Panc1 (cell line): ENCODE measurements around the gene GSG1L. TPM values are rescaled to one million over a fixed set of nuclear protein-coding genes. Genes with fewer than 3 reads are reported as not detected.

Experiments used
- ATAC-seq: fragments of 200-7000 bp; cut with Tn5 transposase; 2 replicates; pipeline ENCODE4 v1.9.1; 2020; ENCODE audit warnings: mild to moderate bottlenecking, moderate library complexity
- BruUV-seq: library from RNA; stranded (reverse); fragments of 400-500 nt; replicated peaks from 2 replicates; lab custom pipeline; 2021; lab: Mats Ljungman, UMichigan
- CTCF ChIA-PET: fragments of 300-600 bp; sonication (Branson Sonifier 250); formaldehyde crosslinking; loops from one replicate; lab custom pipeline; 2022; ENCODE audit warnings: antibody characterized with exemption; lab: Charles Lee
- POLR2A ChIA-PET: fragments of 300-600 bp; sonication (Branson Sonifier 250); formaldehyde crosslinking; loops from one replicate; lab custom pipeline; 2022; ENCODE audit warnings: antibody characterized with exemption; lab: Charles Lee
- DNase-seq: peaks from one replicate; pipeline ENCODE4 v3.0.0-alpha.2; 2010; ENCODE audit warnings: low read depth, low spot score
- H3K27ac ChIP-seq: 2 replicates; pipeline ENCODE4 v1.5.1; 2011; ENCODE audit warnings: mild to moderate bottlenecking, low read length, inconsistent platforms
- H3K27me3 ChIP-seq: fragments of 200-500 bp; sonication (Bioruptor generic); 2 replicates; pipeline ENCODE4 v1.6.0; 2014; ENCODE audit warnings: low read length, inconsistent platforms; ENCODE audit not compliant: control insufficient read depth, insufficient read depth
- H3K36me3 ChIP-seq: fragments of 200-500 bp; sonication (Bioruptor generic); 2 replicates; pipeline ENCODE4 v1.5.1; 2014; ENCODE audit warnings: inconsistent platforms, mild to moderate bottlenecking, low read length, moderate library complexity; ENCODE audit not compliant: control insufficient read depth, insufficient read depth
- H3K4me1 ChIP-seq: 2 replicates; pipeline ENCODE4 v1.5.1; 2011; ENCODE audit warnings: inconsistent platforms, mild to moderate bottlenecking, low read length, moderate library complexity; ENCODE audit not compliant: control insufficient read depth, insufficient read depth
- H3K4me3 ChIP-seq, 2 experiments: 2 replicates each; pipeline ENCODE4 v1.5.1; 2011 to 2012; ENCODE audit warnings: low read depth in 2 of 2, low read length in 2 of 2, mild to moderate bottlenecking in 2 of 2, inconsistent platforms in 1 of 2, moderate library complexity in 1 of 2
- H3K9me3 ChIP-seq: fragments of 200-500 bp; sonication (Bioruptor generic); 2 replicates; pipeline ENCODE4 v1.5.1; 2014; ENCODE audit warnings: low read depth, mild to moderate bottlenecking, inconsistent platforms, low read length, moderate library complexity; ENCODE audit not compliant: control insufficient read depth, insufficient read depth
- POLR2AphosphoS5 ChIP-seq: IDR thresholded peaks from 2 replicates; pipeline ENCODE4 v1.6.1; 2012; ENCODE audit warnings: mild to moderate bottlenecking, low read depth, low read length, moderate library complexity
- SIN3A ChIP-seq: IDR thresholded peaks from 2 replicates; pipeline ENCODE4 v1.6.1; 2012; ENCODE audit warnings: low read depth, mild to moderate bottlenecking, low read length, moderate library complexity, borderline replicate concordance; ENCODE audit not compliant: insufficient read depth
- TCF7L2 ChIP-seq: IDR thresholded peaks from 2 replicates; pipeline ENCODE4 v1.6.1; 2011; ENCODE audit warnings: mild to moderate bottlenecking, low read depth, low read length, inconsistent platforms
- in situ Hi-C: cut with HindIII; loops from 2 replicates; pipeline ENCODE4 v1.10.0; 2016; ENCODE audit warnings: low sequenced_read_pairs, low pct_unique_long_range_greater_than_20kb
- intact Hi-C: fragments of 100-400 bp; cut with micrococcal nuclease; formaldehyde crosslinking; loops from one replicate; pipeline ENCODE4 v1.10.0; 2022; ENCODE audit not compliant: unreplicated experiment
- total RNA-seq: library from RNA; stranded (reverse); gene quantifications from one replicate; pipeline ENCODE4 v1.2.1, GENCODE V29; 2021; ENCODE audit not compliant: unreplicated experiment
- TF ChIP-seq, protein P1 (sequence below): fragments of 450-650 bp; IDR thresholded peaks from 2 replicates; pipeline ENCODE4 v1.5.1; 2017; ENCODE audit warnings: mild to moderate bottlenecking
- TF ChIP-seq, protein P2 (sequence below), 2 experiments: IDR thresholded peaks; 2 replicates each; pipeline ENCODE4 v1.6.1; 2011 to 2012; ENCODE audit warnings: low read depth in 2 of 2, control low read depth in 1 of 2, low read length in 1 of 2, mild to moderate bottlenecking in 1 of 2, moderate library complexity in 1 of 2; ENCODE audit not compliant: insufficient read depth in 1 of 2

The GSG1L gene
- total RNA-seq, 1 experiment from 2014 or later: 0.08 TPM

DNA sequence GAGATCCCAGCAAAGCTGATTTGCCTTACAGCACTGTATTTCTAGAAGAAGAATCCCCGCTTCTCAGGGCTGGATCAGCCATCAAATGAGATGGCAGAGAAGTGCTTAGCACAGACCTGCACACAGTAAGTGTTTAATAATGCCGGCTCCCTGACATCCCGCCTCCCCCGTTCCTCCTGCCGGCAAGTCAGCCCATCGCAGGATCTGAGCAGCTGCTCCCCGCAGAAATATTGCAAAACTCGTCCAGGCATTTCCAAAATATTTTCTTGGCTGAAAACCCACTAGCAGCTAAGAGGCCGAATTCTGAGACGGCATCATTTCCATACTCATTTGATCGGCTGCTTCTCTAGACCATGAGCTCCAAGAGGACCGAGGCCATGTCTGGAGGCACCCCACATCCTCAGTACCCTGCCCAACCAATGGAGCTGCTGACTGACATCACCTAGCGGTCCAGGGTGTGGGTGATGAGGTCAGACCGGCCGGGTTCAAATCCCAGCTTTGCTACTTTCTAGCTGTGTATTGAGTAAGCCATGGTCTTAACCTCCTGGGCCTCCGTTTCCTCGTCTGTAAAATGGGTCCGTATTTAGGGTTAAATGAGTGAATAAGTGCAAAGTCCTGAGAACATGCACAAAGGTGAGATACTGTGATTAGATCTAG, 262.1 kb downstream of the GSG1L start:
- ChIA-PET POLR2A (no interaction called here), CTCF (interaction anchor here (0.6 kb wide), 1 partner anchor 66 kb away, joined by 3 read pairs; no protein-coding TSS in a partner anchor)
- DNase-seq (no peak), ATAC-seq (no peak)
- Histone ChIP-seq H3K27ac (no peak overlapping the region), H3K36me3 (no peaks in the 10 kb centered on the region), H3K4me3 (no peak overlapping the region), H3K27me3 (peaks cover 4% of the 10 kb centered on the region), H3K9me3 (no peaks in the 10 kb centered on the region), H3K4me1 (no peaks in the 10 kb centered on the region)
- BruUV-seq: no TSS peak
- in situ Hi-C loops (no loop called here), intact Hi-C loops (no loop called here)
- TF ChIP-seq, protein P1, sequence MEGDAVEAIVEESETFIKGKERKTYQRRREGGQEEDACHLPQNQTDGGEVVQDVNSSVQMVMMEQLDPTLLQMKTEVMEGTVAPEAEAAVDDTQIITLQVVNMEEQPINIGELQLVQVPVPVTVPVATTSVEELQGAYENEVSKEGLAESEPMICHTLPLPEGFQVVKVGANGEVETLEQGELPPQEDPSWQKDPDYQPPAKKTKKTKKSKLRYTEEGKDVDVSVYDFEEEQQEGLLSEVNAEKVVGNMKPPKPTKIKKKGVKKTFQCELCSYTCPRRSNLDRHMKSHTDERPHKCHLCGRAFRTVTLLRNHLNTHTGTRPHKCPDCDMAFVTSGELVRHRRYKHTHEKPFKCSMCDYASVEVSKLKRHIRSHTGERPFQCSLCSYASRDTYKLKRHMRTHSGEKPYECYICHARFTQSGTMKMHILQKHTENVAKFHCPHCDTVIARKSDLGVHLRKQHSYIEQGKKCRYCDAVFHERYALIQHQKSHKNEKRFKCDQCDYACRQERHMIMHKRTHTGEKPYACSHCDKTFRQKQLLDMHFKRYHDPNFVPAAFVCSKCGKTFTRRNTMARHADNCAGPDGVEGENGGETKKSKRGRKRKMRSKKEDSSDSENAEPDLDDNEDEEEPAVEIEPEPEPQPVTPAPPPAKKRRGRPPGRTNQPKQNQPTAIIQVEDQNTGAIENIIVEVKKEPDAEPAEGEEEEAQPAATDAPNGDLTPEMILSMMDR: no peak
- TF ChIP-seq TCF7L2: no peak
- TF ChIP-seq SIN3A: no peak
- no peak for TF ChIP-seq POLR2AphosphoS5
- TF ChIP-seq, protein P2, sequence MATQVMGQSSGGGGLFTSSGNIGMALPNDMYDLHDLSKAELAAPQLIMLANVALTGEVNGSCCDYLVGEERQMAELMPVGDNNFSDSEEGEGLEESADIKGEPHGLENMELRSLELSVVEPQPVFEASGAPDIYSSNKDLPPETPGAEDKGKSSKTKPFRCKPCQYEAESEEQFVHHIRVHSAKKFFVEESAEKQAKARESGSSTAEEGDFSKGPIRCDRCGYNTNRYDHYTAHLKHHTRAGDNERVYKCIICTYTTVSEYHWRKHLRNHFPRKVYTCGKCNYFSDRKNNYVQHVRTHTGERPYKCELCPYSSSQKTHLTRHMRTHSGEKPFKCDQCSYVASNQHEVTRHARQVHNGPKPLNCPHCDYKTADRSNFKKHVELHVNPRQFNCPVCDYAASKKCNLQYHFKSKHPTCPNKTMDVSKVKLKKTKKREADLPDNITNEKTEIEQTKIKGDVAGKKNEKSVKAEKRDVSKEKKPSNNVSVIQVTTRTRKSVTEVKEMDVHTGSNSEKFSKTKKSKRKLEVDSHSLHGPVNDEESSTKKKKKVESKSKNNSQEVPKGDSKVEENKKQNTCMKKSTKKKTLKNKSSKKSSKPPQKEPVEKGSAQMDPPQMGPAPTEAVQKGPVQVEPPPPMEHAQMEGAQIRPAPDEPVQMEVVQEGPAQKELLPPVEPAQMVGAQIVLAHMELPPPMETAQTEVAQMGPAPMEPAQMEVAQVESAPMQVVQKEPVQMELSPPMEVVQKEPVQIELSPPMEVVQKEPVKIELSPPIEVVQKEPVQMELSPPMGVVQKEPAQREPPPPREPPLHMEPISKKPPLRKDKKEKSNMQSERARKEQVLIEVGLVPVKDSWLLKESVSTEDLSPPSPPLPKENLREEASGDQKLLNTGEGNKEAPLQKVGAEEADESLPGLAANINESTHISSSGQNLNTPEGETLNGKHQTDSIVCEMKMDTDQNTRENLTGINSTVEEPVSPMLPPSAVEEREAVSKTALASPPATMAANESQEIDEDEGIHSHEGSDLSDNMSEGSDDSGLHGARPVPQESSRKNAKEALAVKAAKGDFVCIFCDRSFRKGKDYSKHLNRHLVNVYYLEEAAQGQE (IDR thresholded peaks at IDR 0.05; ENCODE audit: insufficient read depth in 1 of 2, low read depth in 2 of 2, low read length in 1 of 2): no peak

DNA sequence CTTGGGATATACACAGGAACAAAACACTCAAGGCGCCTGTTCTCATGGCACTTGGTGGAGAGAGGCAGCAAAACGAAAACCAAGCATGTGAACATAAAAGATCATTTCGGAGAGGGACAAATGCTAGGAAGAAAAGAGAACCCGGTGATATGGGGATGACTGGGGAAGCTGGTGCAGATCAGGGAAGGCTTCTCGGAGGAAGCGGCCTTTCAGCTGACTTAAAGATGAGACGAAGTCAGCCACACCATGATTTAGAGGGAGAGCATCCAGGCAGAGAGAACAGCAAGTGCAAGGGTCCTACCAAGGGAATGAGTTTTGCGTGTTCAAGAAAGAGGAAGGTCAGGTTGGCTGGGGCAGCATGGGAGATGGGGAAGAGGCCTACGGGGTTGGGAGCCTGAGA, 262.7 kb downstream of the GSG1L start:
- Histone ChIP-seq H3K27me3 (peaks cover 4% of the 10 kb centered on the region), H3K4me1 (no peaks in the 10 kb centered on the region), H3K4me3 (no peak overlapping the region), H3K27ac (no peak overlapping the region), H3K36me3 (no peaks in the 10 kb centered on the region), H3K9me3 (no peaks in the 10 kb centered on the region)
- DNase-seq (no peak), ATAC-seq (no peak)
- no peak for TF ChIP-seq POLR2AphosphoS5
- TF ChIP-seq, protein P1: no peak
- TF ChIP-seq, protein P2 (IDR thresholded peaks at IDR 0.05; ENCODE audit: insufficient read depth in 1 of 2, low read depth in 2 of 2, low read length in 1 of 2): no peak
- intact Hi-C loops: no loop called here
- ChIA-PET CTCF (interaction anchor here (0.6 kb wide), 1 partner anchor 67 kb away, joined by 3 read pairs; no protein-coding TSS in a partner anchor), POLR2A (no interaction called here)
- in situ Hi-C loops: no loop called here
- no TSS peak for BruUV-seq
